SK-N-SH treated with all-trans-retinoic acid at 6 μM for 48 hours (cell line): ENCODE measurements around the gene DUOX2.
"Not testable (repeated sequence)": the region's sequence is repeated elsewhere in the genome, so short reads cannot be mapped to it uniquely, and the experiment has no call there.

Source experiments
- PATZ1 ChIP-seq: fragments of 250-450 bp; sonication (Bioruptor Pico); IDR thresholded peaks from 2 replicates; pipeline ENCODE4 v1.8.0; 2020; ENCODE audit warnings: mild to moderate bottlenecking, moderate library complexity, borderline replicate concordance
- PPARA ChIP-seq: fragments of 250-450 bp; sonication (Bioruptor Pico); IDR thresholded peaks from 2 replicates; pipeline ENCODE4 v1.5.0; 2020; ENCODE audit warnings: mild to moderate bottlenecking, borderline replicate concordance
- RARB ChIP-seq: fragments of 250-450 bp; sonication (Bioruptor Pico); IDR thresholded peaks from 2 replicates; pipeline ENCODE4 v1.8.0; 2021; ENCODE audit warnings: mild to moderate bottlenecking, moderate library complexity
- TOX ChIP-seq: fragments of 250-450 bp; sonication (Bioruptor Pico); IDR thresholded peaks from 2 replicates; pipeline ENCODE4 v1.8.0; 2021; ENCODE audit warnings: mild to moderate bottlenecking, moderate library complexity, borderline replicate concordance
- ZNF70 ChIP-seq: fragments of 450-650 bp; formaldehyde crosslinking; IDR thresholded peaks from 2 replicates; pipeline ENCODE4 v1.5.0; 2020; ENCODE audit warnings: mild to moderate bottlenecking, moderate library complexity
- ZNF8 ChIP-seq: fragments of 450-650 bp; formaldehyde crosslinking; IDR thresholded peaks from 2 replicates; pipeline ENCODE4 v1.5.0; 2020; ENCODE audit warnings: mild to moderate bottlenecking, moderate library complexity

DNA sequence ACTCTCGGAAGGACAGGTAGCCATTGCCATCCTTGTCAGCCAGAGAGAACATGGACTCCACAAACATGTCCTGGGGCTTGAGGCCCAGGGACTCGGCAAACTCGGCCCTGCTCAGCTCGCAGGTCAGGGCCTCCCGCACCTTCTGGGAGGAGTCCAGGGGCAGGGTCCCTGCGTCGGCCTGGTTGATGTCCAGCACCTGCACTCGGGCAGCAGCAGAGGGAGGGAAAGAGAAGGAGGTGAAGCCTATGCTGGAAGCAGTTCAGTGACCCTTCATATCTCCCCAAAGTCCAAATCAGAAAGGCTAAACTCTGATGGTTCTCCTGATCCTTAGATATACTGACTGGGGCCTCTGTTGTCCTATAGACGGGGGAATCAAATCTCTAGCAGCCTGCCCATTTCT lies 9.8 kb downstream of the DUOX2 start:
- TF ChIP-seq PATZ1 (CRISPR knock-in tag); TOX (CRISPR knock-in tag); ZNF70 (CRISPR knock-in tag); PPARA; RARB; ZNF8: not testable (repeated sequence)
